ENCODE results near the gene DNAJC8. TPM values are rescaled to one million over a fixed set of nuclear protein-coding genes. Genes with fewer than 3 reads are reported as not detected.

The DNAJC8 gene
- total and polyA plus RNA-seq, 2 of the 4 experiments (the other 2 are of a cell fraction), result 53.6 to 81.0 TPM

DNA sequence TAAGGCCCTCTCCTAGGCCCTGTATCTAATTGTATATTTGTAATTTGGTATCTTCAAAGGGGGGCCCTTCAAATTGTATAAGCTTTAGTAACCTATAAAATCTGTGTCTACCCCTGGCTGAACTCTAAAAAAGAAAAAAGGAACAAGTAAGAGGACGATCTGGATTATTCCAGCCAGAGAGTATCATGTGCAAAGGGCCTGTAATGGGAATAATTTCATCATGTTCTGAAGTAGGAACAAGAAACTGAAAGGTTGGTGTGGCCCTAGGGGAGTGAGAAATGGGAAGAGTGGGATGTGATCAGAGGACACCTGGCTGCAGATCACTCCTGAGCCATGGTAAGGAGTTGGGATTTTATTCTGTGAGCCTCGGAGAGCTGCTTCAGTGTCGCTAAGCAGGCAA lies 71.1 kb downstream of the DNAJC8 start:
- 93% methylated on average over 3 of the region's 3 CpGs; no CpG with 5 or more reads in 1 of the 2 experiments for WGBS, 2 experiments (ENCODE audit: extremely low coverage in 2 of 2, insufficient read length in 1 of 2)
- ATAC-seq (ENCODE audit: low read depth) (no peak), DNase-seq (no peak)
- Histone ChIP-seq H4K5ac (ENCODE audit: low read depth, low read length) (peak overlapping the region; percentile 47; the same call in 1 of the 2 replicates), H4K8ac (ENCODE audit: low read depth in 2 of 2, low read length in 2 of 2) (no peak overlapping the region; a peak in 1 of 4 replicates), H3K4me3 (ENCODE audit: insufficient read depth, low read depth, low read length) (no peak overlapping the region), H3K9me3 (ENCODE audit: control insufficient read depth, insufficient read depth, low read length) (no peaks in the 10 kb centered on the region), H2BK5ac (ENCODE audit: low read depth, low read length, poor library complexity, severe bottlenecking) (no peak overlapping the region), H2BK120ac (ENCODE audit: low read depth, low read length) (peak overlapping the region; percentile 48), H3K18ac (ENCODE audit: low read depth, low read length) (peak overlapping the region; percentile 61; the same call in 1 of the 2 replicates), H3K27me3 (ENCODE audit: control insufficient read depth, insufficient read depth, low read length) (no peaks in the 10 kb centered on the region), H3K27ac (ENCODE audit: insufficient read depth, low read length) (no peak overlapping the region), H3K4ac (ENCODE audit: low read depth, low read length) (peak overlapping the region; percentile 9), H3K56ac (ENCODE audit: extremely low read depth, insufficient read depth, low read length) (no peak overlapping the region), H2AFZ (replicated peaks; ENCODE audit: low read length, poor library complexity) (no peak overlapping the region), H3K36me3 (ENCODE audit: control insufficient read depth, insufficient read depth, low read length) (no peaks in the 10 kb centered on the region), H4K91ac (ENCODE audit: insufficient read depth, low read depth, low read length) (peak overlapping the region; percentile 63), H3K9ac (ENCODE audit: low read depth, low read length) (no peak overlapping the region), H2BK20ac (ENCODE audit: low read depth, low read length) (peak overlapping the region; percentile 24), H3K23ac (ENCODE audit: low read depth, low read length) (no peak overlapping the region), H2AK9ac (replicated peaks; ENCODE audit: low read depth, low read length, poor library complexity) (no peak overlapping the region), H4K20me1 (ENCODE audit: insufficient read depth, low read length) (no peaks in the 10 kb centered on the region), H3K79me1 (ENCODE audit: low read depth in 1 of 2, low read length in 2 of 2) (no peaks in the 10 kb centered on the region), H2BK15ac (ENCODE audit: low read depth, low read length) (0 out of 3 replicates have a peak overlapping the region, but pooled peaks have one; percentile 2), H3K9me1 (ENCODE audit: insufficient read depth, low read length) (peaks cover 18% of the 10 kb centered on the region), H3K14ac (replicated peaks; ENCODE audit: low read depth, low read length) (0 out of 2 replicates have a peak overlapping the region, but pooled peaks have one; percentile 16), H3K4me2 (ENCODE audit: low read depth, low read length) (no peak overlapping the region), H2AK5ac (ENCODE audit: low read depth, low read length) (peak overlapping the region; percentile 43; the same call in 1 of the 2 replicates), H3K4me1 (ENCODE audit: control insufficient read depth, insufficient read depth, low read length) (peaks cover 20% of the 10 kb centered on the region)
- dilution Hi-C loops (cut with HindIII; ENCODE audit: low sequenced_read_pairs, unreplicated experiment), result no loop called here
- no peak for TF ChIP-seq NFE2L2 (IDR thresholded peaks at IDR 0.05; ENCODE audit: low read depth, low read length)
- no peak for TF ChIP-seq ELK1 (IDR thresholded peaks at IDR 0.05; ENCODE audit: borderline replicate concordance, low read depth, low read length)
- TF ChIP-seq MAZ (IDR thresholded peaks at IDR 0.05; ENCODE audit: borderline replicate concordance, low read depth, low read length), result no peak
- TF ChIP-seq USF2 (IDR thresholded peaks at IDR 0.05; ENCODE audit: low read depth, low read length), result no peak
- no peak for TF ChIP-seq MAFK (IDR thresholded peaks at IDR 0.05; ENCODE audit: low read depth, low read length)
- no peak for TF ChIP-seq RFX5 (IDR thresholded peaks at IDR 0.05; ENCODE audit: low read depth, low read length)
- TF ChIP-seq FOS (IDR thresholded peaks at IDR 0.05; ENCODE audit: low read depth, low read length), result no peak
- no peak for TF ChIP-seq SMC3 (IDR thresholded peaks at IDR 0.05; ENCODE audit: low read depth, low read length)
- no peak for TF ChIP-seq POLR2A (IDR thresholded peaks at IDR 0.05; ENCODE audit: low read depth, low read length)
- no peak for TF ChIP-seq BHLHE40 (IDR thresholded peaks at IDR 0.05; ENCODE audit: low read depth, low read length)
- TF ChIP-seq, protein P1, sequence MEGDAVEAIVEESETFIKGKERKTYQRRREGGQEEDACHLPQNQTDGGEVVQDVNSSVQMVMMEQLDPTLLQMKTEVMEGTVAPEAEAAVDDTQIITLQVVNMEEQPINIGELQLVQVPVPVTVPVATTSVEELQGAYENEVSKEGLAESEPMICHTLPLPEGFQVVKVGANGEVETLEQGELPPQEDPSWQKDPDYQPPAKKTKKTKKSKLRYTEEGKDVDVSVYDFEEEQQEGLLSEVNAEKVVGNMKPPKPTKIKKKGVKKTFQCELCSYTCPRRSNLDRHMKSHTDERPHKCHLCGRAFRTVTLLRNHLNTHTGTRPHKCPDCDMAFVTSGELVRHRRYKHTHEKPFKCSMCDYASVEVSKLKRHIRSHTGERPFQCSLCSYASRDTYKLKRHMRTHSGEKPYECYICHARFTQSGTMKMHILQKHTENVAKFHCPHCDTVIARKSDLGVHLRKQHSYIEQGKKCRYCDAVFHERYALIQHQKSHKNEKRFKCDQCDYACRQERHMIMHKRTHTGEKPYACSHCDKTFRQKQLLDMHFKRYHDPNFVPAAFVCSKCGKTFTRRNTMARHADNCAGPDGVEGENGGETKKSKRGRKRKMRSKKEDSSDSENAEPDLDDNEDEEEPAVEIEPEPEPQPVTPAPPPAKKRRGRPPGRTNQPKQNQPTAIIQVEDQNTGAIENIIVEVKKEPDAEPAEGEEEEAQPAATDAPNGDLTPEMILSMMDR (conservative IDR thresholded peaks at IDR 0.05; ENCODE audit: low read depth, low read length), result no peak
- TF ChIP-seq RAD21 (IDR thresholded peaks at IDR 0.05; ENCODE audit: low read length), result no peak
- no peak for TF ChIP-seq CHD1 (IDR thresholded peaks at IDR 0.05; ENCODE audit: low read depth, low read length)
- TF ChIP-seq MXI1 (IDR thresholded peaks at IDR 0.05; ENCODE audit: borderline replicate concordance, low read depth, low read length), result no peak
- no peak for TF ChIP-seq RCOR1 (IDR thresholded peaks at IDR 0.05; ENCODE audit: insufficient replicate concordance, low read length)
- no peak for TF ChIP-seq CEBPB (IDR thresholded peaks at IDR 0.05; ENCODE audit: low read depth, low read length)
- in situ Hi-C loops (cut with MboI; ENCODE audit: low sequenced_read_pairs), result no loop called here
- POLR2A ChIA-PET (ENCODE audit: unreplicated experiment), result no interaction called here
- no TSS peak for BruUV-seq (replicated peaks)
- CTCF ChIA-PET, result interaction anchor here (0.6 to 1.0 kb wide), 2 partner anchors 48 to 108 kb away, joined by 3 to 4 read pairs; no protein-coding TSS in a partner anchor
- intact Hi-C loops (cut with micrococcal nuclease), result loop anchor here (5.0 kb wide), 1 partner anchor 64 kb away; no protein-coding TSS in a partner anchor
